Activated CD4-positive, CD25-positive, alpha-beta regulatory T cell treated with anti-CD3 and anti-CD28 coated beads, Interleukin-2, amount 50 U/mL, for 16 hours (primary cell): ENCODE data around the gene WFDC11.

ENCODE experiments used
- DNase-seq: peaks from one replicate; pipeline ENCODE4 v3.0.0-alpha.2; 2020; ENCODE audit warnings: low read depth, low spot score

Gene WFDC11

DNA sequence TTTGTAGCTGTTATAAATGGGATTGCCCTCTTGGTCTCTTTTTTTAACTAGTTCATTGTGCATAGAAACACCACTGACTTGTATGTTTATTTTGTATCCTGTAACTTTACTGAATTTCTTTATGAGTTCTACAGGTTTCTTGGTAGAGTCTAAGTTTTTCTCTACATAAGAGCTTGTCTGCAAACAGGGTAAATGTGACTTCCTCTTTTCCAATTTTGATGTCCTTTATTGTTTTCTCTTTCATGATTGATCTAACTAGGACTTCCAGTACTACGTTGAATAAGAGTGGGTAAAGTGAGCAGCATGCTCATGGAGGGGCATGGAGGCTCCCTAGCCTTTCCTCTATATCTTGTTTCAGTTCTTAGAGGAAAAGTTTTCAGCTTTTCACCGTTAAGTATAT is 43.5 kb downstream of the WFDC11 start:
- DNase-seq, result no peak

DNA sequence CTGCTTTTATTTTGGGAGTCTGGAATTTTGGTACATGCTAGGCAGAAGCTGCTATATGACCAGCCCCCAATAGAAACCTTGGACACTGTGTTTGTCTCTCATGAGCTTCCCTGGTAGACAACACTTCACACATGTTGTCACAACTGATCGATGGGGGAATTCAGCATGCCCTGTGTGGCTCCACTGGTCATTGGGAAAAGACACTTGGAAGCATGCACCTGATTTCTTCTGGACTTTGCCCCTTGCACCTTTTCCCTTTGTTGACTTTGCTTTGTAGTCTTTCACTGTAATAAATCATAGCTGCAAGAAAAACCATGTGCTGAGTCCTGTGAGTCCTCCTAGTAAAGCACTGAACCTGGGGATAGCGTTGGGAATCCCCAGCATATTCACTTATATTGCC is 48.4 kb downstream of the WFDC11 start:
- no peak for DNase-seq

GRCh38 chr20:45617591-45617990 is 52.4 kb downstream of the WFDC11 start:
- DNase-seq, result no peak

DNA sequence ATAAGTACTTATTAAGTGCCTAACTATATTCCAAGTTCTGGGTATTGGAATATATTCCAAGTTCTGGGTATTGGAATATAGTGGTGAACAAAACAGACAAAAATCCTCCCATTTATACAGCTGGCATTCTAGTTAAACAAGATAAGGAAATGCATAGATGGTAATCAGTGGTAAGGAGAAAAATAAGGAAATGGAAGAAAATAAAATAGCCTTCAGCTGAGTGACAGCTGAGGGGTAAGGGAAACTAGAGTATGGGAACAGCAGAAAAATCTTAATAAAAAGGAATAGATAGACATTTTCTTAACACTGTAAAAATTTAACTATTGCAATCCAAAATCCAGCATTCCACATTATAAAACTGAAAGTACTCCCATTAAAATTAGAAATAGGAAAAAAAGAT is 57.7 kb downstream of the WFDC11 start:
- no peak for DNase-seq

GRCh38 chr20:45611054-45611453 is 59.0 kb downstream of the WFDC11 start:
- DNase-seq, result no peak

GRCh38 chr20:45607810-45608209 is 62.2 kb downstream of the WFDC11 start:
- no peak for DNase-seq
